GM23248 (cell line): ENCODE measurements around the gene STH. TPM values are rescaled to one million over a fixed set of nuclear protein-coding genes. Genes with fewer than 3 reads are reported as not detected.

Experiments
- DNase-seq: peaks from one replicate; pipeline ENCODE4 v3.0.0-alpha.2; 2015
- H2AFZ ChIP-seq: fragments of 200-600 bp; sonication (generic); 2 replicates; pipeline ENCODE4 v1.6.1; 2016; ENCODE audit warnings: antibody characterized with exemption
- H3F3A ChIP-seq: fragments of 200-600 bp; sonication (generic); 2 replicates; pipeline ENCODE4 v1.6.1; 2016; ENCODE audit warnings: mild to moderate bottlenecking, antibody characterized with exemption, mixed run types; ENCODE audit not compliant: insufficient read depth
- H3K27ac ChIP-seq: fragments of 200-600 bp; sonication (generic); 2 replicates; pipeline ENCODE4 v1.5.1; 2016; ENCODE audit warnings: mild to moderate bottlenecking
- H3K27me3 ChIP-seq: fragments of 200-600 bp; sonication (generic); replicated peaks from 2 replicates; pipeline ENCODE4 v1.6.1; 2016; ENCODE audit warnings: mild to moderate bottlenecking; ENCODE audit not compliant: insufficient read depth
- H3K36me3 ChIP-seq: fragments of 200-600 bp; sonication (generic); 2 replicates; pipeline ENCODE4 v1.6.1; 2016; ENCODE audit warnings: low read depth, mild to moderate bottlenecking
- H3K4me1 ChIP-seq: fragments of 200-600 bp; sonication (generic); 2 replicates; pipeline ENCODE4 v1.6.1; 2016; ENCODE audit warnings: mild to moderate bottlenecking; ENCODE audit not compliant: insufficient read depth
- H3K4me2 ChIP-seq: fragments of 200-600 bp; sonication (generic); one replicate; pipeline ENCODE4 v1.6.1; 2016; ENCODE audit warnings: mild to moderate bottlenecking; ENCODE audit not compliant: unreplicated experiment
- H3K4me3 ChIP-seq: fragments of 200-600 bp; sonication (generic); 2 replicates; pipeline ENCODE4 v1.5.1; 2016; ENCODE audit warnings: mild to moderate bottlenecking
- H3K79me2 ChIP-seq: fragments of 200-600 bp; sonication (generic); 2 replicates; pipeline ENCODE4 v1.6.1; 2016; ENCODE audit warnings: mild to moderate bottlenecking; ENCODE audit not compliant: insufficient read depth
- H3K9ac ChIP-seq: fragments of 200-600 bp; sonication (generic); 2 replicates; pipeline ENCODE4 v1.6.1; 2016; ENCODE audit warnings: mild to moderate bottlenecking
- H3K9me2 ChIP-seq: fragments of 200-600 bp; sonication (generic); 2 replicates; pipeline ENCODE4 v1.6.1; 2016; ENCODE audit warnings: mixed run types, mild to moderate bottlenecking, moderate library complexity; ENCODE audit not compliant: insufficient read depth
- H3K9me3 ChIP-seq: fragments of 200-600 bp; sonication (generic); one replicate; pipeline ENCODE4 v1.6.1; 2017; ENCODE audit warnings: low read depth
- H4K20me1 ChIP-seq: fragments of 200-600 bp; sonication (generic); 2 replicates; pipeline ENCODE4 v1.6.0; 2016; ENCODE audit not compliant: insufficient read depth
- EZH2 ChIP-seq: fragments of 200-600 bp; sonication (generic); IDR thresholded peaks from 2 replicates; pipeline ENCODE4 v1.6.1; 2018; ENCODE audit warnings: antibody characterized with exemption, mild to moderate bottlenecking; ENCODE audit not compliant: insufficient read depth, poor library complexity, severe bottlenecking
- EZH2phosphoT487 ChIP-seq: fragments of 200-600 bp; sonication (generic); IDR thresholded peaks from 2 replicates; pipeline ENCODE4 v1.6.1; 2018; ENCODE audit warnings: antibody characterized with exemption, moderate library complexity, mild to moderate bottlenecking, low read depth; ENCODE audit not compliant: insufficient read depth
- WGBS, 2 experiments: methylation state at CpG; one replicate each; pipeline ENCODE4 v1.1.6; 2015 to 2017; ENCODE audit warnings: low lambda C conversion rate in 2 of 2, low coverage in 1 of 2; ENCODE audit errors: missing lambda C conversion rate in 2 of 2; 5-methylcytosine and 5-hydroxymethylcytosine counted together
- in situ Hi-C: fragments of 300-500 bp; cut with MboI; formaldehyde crosslinking; loops from 2 replicates; pipeline ENCODE4 v1.15.0; 2020
- polyA plus RNA-seq: library from polyadenylated mRNA; unstranded; fragments of >200 nt; fragmentation: Nextera tagmentation; extraction: Ambion mirVana; gene quantifications from 2 replicates; pipeline ENCODE4 v1.2.1, GENCODE V29; 2016
- total RNA-seq: library from RNA; depleted of rRNA; stranded (reverse); fragments of >200 nt; shearing (Covaris generic); gene quantifications from 2 replicates; pipeline ENCODE4 v1.2.3, GENCODE V29; 2014

Gene STH
- total and polyA plus RNA-seq, 2 experiments from 2014 or later: not detected

DNA sequence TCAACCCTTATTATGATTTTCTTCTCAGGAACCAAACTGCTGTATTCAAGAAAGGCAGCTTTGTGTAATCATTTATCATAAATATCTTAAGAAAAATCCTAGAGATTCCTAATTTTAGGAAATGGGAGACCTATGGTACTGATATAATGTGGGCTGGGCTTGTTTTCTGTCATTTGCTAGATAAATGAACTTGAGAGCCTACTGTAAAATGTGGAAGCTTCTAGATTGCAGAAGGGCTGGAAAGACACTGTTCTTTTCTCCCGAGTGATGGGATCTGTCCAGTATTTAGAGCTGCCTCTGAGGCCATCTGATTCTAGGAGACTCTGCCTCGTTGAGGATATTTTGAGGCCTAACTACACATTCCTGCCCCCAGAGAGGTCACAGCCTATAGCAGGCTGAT, 19.9 kb upstream of the STH start:
- in situ Hi-C loops: no loop called here
- Histone ChIP-seq H3K9me3 (no peaks in the 10 kb centered on the region), H3K4me1 (no peaks in the 10 kb centered on the region), H3K27me3 (no peaks in the 10 kb centered on the region), H3K36me3 (no peaks in the 10 kb centered on the region), H3F3A (no peaks in the 10 kb centered on the region), H3K4me3 (no peak overlapping the region), H3K9me2 (no peaks in the 10 kb centered on the region), H3K4me2 (no peak overlapping the region), H2AFZ (no peak overlapping the region), H4K20me1 (no peaks in the 10 kb centered on the region), H3K27ac (no peak overlapping the region), H3K9ac (no peak overlapping the region), H3K79me2 (no peaks in the 10 kb centered on the region)
- no peak for DNase-seq
- WGBS, 2 experiments: 26 to 29% methylated on average over 2 of the region's 2 CpGs
- TF ChIP-seq EZH2: no peak
- TF ChIP-seq EZH2phosphoT487: no peak

DNA sequence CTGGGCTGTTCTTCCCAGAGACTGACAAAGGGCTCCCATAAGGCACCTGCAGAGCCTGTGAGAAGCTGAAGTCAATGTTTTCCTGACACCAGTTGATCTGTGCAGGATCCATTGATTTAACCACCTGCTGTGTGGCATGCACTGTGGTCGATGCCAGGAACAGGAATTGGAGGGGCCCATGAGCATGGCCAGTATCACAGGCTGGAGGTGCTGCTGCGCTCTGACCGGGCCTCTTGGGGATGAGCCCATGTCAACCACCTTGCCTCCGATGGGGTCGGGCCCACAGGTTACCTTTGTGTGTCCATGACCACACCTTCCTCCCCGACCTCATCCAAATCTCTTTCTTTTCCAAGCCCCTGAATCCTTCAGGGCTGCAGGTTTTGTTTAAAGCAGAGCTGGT, 18.2 kb upstream of the STH start:
- H3K79me2 ChIP-seq: no peaks in the 10 kb centered on the region
- 63 to 77% methylated on average over 6 of the region's 6 CpGs for whole genome bisulfite sequencing, 2 experiments
- H3K4me2 ChIP-seq: no peak overlapping the region
- H3K9me3 ChIP-seq: no peaks in the 10 kb centered on the region
- 0 out of 2 replicates have a peak, but pooled peaks cover 11% of the 10 kb centered on the region for H3K27me3 ChIP-seq
- H3K9me2 ChIP-seq: no peaks in the 10 kb centered on the region
- no peaks in the 10 kb centered on the region for H4K20me1 ChIP-seq
- H3F3A ChIP-seq: no peaks in the 10 kb centered on the region
- H3K36me3 ChIP-seq: no peaks in the 10 kb centered on the region
- H3K27ac ChIP-seq: no peak overlapping the region
- no peak overlapping the region for H2AFZ ChIP-seq
- H3K4me3 ChIP-seq: no peak overlapping the region
- H3K9ac ChIP-seq: no peak overlapping the region
- DNase-seq: no peak
- H3K4me1 ChIP-seq: no peaks in the 10 kb centered on the region
- TF ChIP-seq EZH2 (no peak), EZH2phosphoT487 (no peak)
- in situ Hi-C loops: no loop called here

DNA sequence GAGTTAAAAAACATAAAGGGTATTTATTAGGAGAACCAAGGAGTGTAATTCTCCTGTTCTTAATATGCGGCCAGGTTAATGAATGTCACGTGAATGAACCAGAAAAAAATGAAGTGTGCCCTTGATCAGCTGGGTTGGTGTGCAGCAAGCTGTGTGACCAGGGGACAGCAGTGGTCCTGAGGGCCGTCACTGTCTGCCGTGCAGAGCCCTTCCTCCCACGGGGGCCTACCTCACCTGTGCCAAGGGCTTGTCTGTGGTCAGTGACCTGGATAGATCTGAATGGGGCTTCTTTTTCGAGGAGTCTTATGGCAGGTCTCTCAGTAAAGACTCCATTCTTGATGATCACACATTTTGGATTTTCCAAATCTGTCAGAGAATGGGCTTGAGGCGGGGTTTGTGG, 17.7 kb upstream of the STH start:
- Histone ChIP-seq H3K9me3 (no peaks in the 10 kb centered on the region), H3K9me2 (no peaks in the 10 kb centered on the region), H3K27ac (no peak overlapping the region), H3K4me2 (no peak overlapping the region), H3K4me1 (no peaks in the 10 kb centered on the region), H3K27me3 (0 out of 2 replicates have a peak, but pooled peaks cover 13% of the 10 kb centered on the region), H3K4me3 (no peak overlapping the region), H2AFZ (no peak overlapping the region), H3K9ac (no peak overlapping the region), H4K20me1 (no peaks in the 10 kb centered on the region), H3K79me2 (no peaks in the 10 kb centered on the region), H3K36me3 (no peaks in the 10 kb centered on the region), H3F3A (no peaks in the 10 kb centered on the region)
- 75% methylated on average over 7 of the region's 7 CpGs for WGBS, 2 experiments
- TF ChIP-seq EZH2: no peak
- TF ChIP-seq EZH2phosphoT487: no peak
- in situ Hi-C loops: no loop called here
- DNase-seq: no peak

DNA sequence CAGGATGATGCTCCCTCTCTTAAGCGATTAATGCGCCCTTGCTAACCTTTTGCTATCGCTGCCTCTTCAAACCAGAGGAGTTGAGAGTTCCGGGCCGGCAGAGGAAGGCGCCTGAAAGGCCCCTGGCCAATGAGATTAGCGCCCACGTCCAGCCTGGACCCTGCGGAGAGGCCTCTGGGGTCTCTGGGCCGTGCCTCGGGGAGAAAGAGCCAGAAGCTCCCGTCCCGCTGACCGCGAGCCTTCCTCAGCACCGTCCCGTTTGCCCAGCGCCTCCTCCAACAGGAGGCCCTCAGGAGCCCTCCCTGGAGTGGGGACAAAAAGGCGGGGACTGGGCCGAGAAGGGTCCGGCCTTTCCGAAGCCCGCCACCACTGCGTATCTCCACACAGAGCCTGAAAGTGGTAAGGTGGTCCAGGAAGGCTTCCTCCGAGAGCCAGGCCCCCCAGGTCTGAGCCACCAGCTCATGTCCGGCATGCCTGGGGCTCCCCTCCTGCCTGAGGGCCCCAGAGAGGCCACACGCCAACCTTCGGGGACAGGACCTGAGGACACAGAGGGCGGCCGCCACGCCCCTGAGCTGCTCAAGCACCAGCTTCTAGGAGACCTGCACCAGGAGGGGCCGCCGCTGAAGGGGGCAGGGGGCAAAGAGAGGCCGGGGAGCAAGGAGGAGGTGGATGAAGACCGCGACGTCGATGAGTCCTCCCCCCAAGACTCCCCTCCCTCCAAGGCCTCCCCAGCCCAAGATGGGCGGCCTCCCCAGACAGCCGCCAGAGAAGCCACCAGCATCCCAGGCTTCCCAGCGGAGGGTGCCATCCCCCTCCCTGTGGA, 16.0 kb upstream of the STH start:
- H3K4me1 ChIP-seq: no peaks in the 10 kb centered on the region
- H3K36me3 ChIP-seq: no peaks in the 10 kb centered on the region
- no peak for DNase-seq
- no peaks in the 10 kb centered on the region for H3K9me3 ChIP-seq
- no peak overlapping the region for H3K4me3 ChIP-seq
- H3K9me2 ChIP-seq: no peaks in the 10 kb centered on the region
- no peaks in the 10 kb centered on the region for H3F3A ChIP-seq
- 0 out of 2 replicates have a peak, but pooled peaks cover 13% of the 10 kb centered on the region for H3K27me3 ChIP-seq
- no peaks in the 10 kb centered on the region for H4K20me1 ChIP-seq
- in situ Hi-C loops: no loop called here
- whole genome bisulfite sequencing, 2 experiments: 74 to 80% methylated on average over 28 to 41 of the region's 41 CpGs
- no peak overlapping the region for H2AFZ ChIP-seq
- TF ChIP-seq EZH2phosphoT487 (no peak), EZH2 (no peak)
- no peaks in the 10 kb centered on the region for H3K79me2 ChIP-seq
- H3K4me2 ChIP-seq: no peak overlapping the region
- no peak overlapping the region for H3K27ac ChIP-seq
- H3K9ac ChIP-seq: no peak overlapping the region
